Left colon (tissue), 2 donors: ENCODE measurements around the gene ATP1A3. TPM values are rescaled to one million over a fixed set of nuclear protein-coding genes. Genes with fewer than 3 reads are reported as not detected.
"Not testable (repeated sequence)": the region's sequence is repeated elsewhere in the genome, so short reads cannot be mapped to it uniquely, and the experiment has no call there.

Source experiments
- ATAC-seq: fragments of 200-7000 bp; cut with Tn5 transposase; one replicate; pipeline ENCODE4 v1.9.1; 2020; ENCODE audit warnings: mild to moderate bottlenecking, moderate library complexity
- DNase-seq, 2 donors: peaks; one replicate each; pipeline ENCODE4 v3.0.0-alpha.2; 2020
- intact Hi-C, 2 donors: fragments of 100-400 bp; cut with DNase I in 1 of 2; cut with micrococcal nuclease in 1 of 2; formaldehyde crosslinking; loops; one replicate each; pipeline versions ENCODE4 v1.11.2 to v1.14.0; 2022; cut with DNase I, micrococcal nuclease
- long read RNA-seq: library from polyadenylated mRNA; unstranded; transcript quantifications from one replicate; pipeline ENCODE4 v2.0.0, GENCODE V29; 2021
- total RNA-seq, 2 donors: library from RNA; stranded (reverse); fragmentation: NEBNext Ultra II Directional; extraction: Animal tissue kit (Norgen Biotek cat#: 25700); gene quantifications; one replicate each; pipeline ENCODE4 v1.2.1, GENCODE V29; 2021
- donor health status: DM: no; HTN: no; CAD: no.
- donor health status: DM: yes; HTN: yes; CAD: no.

ATP1A3 gene
- 1 to 10 TPM; 1.2 to 1.6 TPM for total RNA-seq
- long read RNA-seq: 0 reads

GRCh38 chr19:41993612-41994483 is at the start of gene ATP1A3:
Gene ATP1A3, minus strand, starts transcription at chr19:41994230. Its CDS starts 154 bp downstream, at chr19:41994076.
- peak; percentile 90 for ATAC-seq

GRCh38 chr19:42042455-42043170 is 48.6 kb upstream of the ATP1A3 start:
- no peak for ATAC-seq
- intact Hi-C loops: no loop called here
- no peak for DNase-seq

More at GRCh38 chr19:41993612-41994483, at the start of gene ATP1A3:
- intact Hi-C loops: no loop called here
- peak in 1 of 2 donors; percentile 58 for DNase-seq

- ATAC-seq, DNase-seq, intact Hi-C loops: not testable (repeated sequence)
Observed at GRCh38 chr19:42040491-42040890, 46.5 kb upstream of the ATP1A3 start.

GRCh38 chr19:42040031-42040430 is 46.0 kb upstream of the ATP1A3 start:
- ATAC-seq: no peak
- intact Hi-C loops: no loop called here

DNA sequence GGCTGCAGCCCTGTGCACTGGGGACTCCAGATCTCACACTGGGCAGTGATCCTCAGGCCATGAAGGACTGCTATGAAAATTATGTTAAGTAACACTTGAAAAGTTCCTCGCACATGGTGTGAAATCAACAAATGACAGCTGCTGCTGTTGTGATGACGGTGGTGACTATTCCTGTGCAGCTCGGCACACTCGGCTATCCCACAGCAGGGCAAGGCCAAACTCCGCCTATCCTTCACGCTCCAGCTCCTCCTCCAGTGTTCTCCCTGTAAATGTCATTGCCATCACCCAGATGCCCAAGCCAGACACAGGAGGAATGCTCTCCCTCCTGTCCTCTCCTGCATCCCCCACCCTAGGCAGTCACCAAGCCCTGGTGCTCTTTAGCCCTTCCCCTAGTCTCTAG is 44.6 kb upstream of the ATP1A3 start:
- intact Hi-C loops: no loop called here
- no peak for ATAC-seq
- DNase-seq: no peak

More at GRCh38 chr19:42040031-42040430, 46.0 kb upstream of the ATP1A3 start:
- DNase-seq: no peak

GRCh38 chr19:42037649-42038048 is 43.6 kb upstream of the ATP1A3 start:
- intact Hi-C loops: no loop called here
- no peak for DNase-seq
- no peak for ATAC-seq

DNA sequence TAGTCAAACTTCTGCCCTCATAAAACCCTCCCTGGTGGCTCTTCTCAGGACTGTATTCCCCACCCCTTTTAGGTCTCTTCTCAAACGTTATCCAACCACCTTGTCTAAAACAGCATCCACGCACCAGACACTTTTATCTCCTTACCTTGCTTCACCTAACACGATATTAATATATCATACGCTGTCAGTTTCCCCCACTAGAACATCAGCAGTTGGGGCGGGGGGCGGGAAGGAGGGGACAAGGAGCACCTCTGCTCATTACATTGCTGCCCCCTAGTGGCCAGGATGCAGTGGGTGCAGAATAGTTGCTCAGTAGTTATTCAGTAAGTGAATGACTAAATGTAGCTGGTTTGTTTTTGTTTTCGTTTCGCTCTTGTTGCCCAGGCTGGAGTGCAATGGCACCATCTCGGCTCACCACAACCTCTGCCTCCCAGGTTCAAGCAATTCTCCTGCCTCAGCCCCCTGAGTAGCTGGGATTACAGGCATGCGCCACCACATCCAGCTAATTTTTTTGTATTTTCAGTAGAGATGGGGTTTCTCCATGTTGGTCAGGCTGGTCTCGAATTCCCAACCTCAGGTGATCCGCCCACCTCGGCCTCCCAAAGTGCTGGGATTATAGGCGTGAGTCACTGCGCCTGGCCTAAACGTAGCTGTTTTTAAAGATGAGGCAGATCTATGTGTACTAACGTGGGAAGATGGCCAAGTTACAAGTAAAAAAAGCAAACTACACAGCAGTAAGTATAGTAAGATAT is 40.8 kb upstream of the ATP1A3 start:
- ATAC-seq (peak; percentile 70), DNase-seq (peak; percentile 38 to 51)
- intact Hi-C loops: not testable (repeated sequence)

GRCh38 chr19:42033413-42033812 is 39.4 kb upstream of the ATP1A3 start:
- DNase-seq (no peak), ATAC-seq (no peak)
- intact Hi-C loops: no loop called here

DNA sequence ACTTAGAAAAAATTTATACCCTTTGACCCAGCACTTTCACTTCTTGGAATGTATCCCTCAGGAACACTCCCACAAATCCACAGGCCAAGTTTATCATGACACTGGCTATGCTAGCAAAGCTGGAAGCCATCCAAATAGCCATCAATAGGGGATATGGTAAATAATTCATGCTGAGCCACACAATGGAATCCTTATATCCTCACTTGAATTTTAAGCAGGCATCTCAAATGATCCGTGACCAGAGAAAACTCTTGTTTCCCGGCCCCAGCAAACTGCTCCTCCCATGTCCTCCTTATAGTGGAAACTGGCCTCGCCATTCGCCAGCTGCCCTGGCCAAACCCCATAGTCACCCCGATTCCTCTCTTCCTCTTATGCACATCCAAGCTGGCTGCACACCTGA is 38.4 kb upstream of the ATP1A3 start:
- ATAC-seq (no peak), DNase-seq (no peak)
- intact Hi-C loops: no loop called here

DNA sequence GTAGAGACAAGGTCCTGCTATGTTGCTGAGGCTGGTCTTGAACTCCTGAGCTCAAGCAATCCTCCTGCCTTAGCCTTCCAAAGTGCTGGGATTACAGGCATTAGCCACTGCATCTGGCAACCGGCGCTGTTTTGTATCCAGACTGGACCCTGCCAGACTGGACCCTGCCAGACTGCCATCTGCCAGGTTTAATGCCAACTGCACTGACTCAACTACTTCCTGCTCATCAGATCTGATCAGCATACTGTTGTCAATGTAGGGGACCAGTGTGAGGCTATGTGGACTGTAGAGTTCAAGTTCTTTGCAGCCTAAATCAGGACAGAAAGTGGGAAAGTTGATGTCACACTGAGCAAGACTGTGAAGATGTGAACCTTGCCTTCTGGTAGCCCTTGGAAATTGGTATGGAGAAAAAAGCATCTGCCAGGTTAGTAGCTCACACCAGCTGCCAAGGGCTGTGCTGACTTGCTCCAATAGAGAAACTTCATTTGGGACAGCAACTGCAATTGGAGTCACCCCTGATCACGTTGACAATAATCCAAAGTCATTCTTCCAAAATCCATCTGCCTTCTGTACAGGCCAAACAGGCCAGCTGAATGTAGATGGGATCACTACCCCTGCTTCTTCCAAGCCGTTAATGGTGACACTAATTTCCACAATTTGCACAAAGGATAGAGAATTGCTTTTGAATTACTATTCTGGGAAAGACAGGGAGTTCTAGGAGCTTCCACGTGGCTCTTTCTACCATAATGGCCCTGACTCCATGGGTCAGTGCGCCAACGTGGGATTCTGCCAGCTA is 36.8 kb upstream of the ATP1A3 start:
- no peak for ATAC-seq
- intact Hi-C loops: no loop called here
- DNase-seq: no peak

DNA sequence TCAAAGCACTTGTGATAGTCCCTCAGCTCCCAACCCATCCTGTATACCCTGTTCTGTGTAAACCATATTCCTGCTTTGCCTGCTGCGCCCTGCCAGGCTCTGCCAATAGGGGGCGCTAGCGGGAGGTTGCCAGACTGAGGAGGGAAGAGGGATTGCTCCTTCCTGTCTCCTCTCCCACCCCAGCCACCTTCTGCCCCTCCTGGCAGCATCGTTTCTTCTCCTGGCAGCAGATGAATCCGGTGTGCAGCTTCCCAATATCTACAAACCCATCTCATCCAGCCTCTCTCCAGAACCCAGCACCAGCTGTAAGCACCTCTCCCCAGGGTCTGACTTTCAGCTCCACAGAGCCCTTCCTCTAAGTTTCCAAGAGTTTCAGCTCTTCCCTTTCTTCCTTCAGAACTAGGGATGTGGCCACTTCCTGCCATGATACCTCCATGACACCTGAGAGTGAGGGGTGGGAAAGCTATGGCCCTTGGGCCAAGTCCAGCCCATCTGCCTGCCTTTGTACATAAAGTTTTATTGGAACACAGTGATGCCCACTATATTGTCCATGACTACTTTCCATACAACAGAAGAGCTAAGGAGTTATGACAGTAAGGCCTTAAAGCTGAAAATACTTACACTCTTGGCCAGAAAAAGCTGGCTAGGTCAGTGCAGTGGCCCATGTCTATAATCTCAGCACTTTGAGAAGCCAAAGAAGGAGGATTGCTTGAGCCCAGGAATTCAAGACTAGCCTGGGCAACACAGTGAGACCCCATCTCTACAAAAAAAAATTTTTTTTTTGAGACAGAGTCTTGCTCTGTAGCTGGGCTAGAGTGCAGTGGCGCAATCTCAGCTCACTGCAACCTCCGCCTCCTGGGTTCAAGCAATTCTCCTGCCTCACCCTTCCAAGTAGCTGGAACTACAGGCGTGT is 34.5 kb upstream of the ATP1A3 start:
- no peak for ATAC-seq
- DNase-seq: peak in 1 of 2 donors; percentile 7
- intact Hi-C loops: no loop called here

DNA sequence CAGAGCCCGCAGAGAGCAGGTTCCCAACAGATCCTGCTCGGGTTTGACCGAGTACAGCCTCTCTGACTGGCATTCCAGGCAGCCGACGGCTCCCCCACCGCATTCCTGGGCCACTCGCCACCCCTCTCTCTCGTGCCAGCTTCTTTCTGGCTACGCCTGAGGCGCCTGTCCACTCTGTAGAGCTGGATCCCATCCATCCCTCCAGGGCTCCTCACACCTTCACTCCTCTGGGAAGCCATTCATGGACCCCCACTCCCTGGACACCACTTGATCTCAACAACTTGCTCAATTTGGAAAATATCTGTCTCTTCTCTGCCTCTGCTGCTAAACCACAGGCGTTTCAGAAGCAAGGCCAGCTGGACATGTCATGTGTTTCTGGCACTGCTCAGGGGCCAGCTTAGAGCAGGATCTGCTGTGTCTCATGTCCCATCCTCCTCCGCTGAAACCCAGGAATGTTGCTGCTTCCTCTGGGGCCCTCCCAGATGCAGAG is 30.6 kb upstream of the ATP1A3 start:
- intact Hi-C loops: no loop called here
- ATAC-seq: no peak
- DNase-seq: peak in 1 of 2 donors; percentile 6

- DNase-seq: no peak
- intact Hi-C loops: no loop called here
- no peak for ATAC-seq
Observed at GRCh38 chr19:42023943-42024260, 29.9 kb upstream of the ATP1A3 start.

DNA sequence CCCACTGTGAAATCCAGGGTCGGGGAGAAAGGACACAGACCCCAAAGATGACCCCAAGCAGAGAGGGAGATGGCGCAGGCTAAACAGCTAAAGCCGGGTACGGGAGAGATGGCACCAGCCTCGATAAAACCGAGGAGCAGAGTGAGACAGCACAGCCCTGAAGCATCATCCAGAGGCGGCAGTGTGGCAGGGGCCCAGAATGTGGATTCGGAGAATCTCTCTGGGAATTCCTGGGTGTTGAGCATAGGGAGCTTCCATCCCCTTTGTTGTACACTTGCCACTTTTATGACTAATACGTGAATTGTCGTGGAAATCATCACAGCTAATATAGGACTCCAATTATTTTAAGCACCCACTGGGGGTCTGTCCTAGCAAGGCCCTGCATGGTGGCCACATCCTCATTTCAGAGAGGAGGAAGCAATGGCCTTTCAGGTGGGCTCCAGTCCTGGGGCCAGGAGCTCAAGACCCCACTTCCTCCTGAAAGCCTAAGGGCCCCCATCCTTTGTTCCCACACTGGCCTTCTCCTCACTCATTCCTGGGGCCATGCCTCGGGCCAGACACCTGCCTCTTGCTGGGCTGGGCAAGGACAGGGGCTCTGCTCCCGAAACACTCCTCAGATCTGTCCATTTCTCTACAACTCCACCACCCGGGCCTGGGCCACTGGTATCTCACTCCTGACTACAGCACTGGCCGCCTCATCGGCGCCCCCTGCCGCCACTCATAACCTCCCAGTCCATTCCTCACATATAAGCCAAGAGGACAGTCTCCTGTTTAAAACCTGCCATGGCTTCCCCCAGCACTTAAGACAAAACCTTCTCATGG is 29.3 kb upstream of the ATP1A3 start:
- peak in 1 of 2 donors; percentile 30 for DNase-seq
- intact Hi-C loops: no loop called here
- no peak for ATAC-seq

- no peak for ATAC-seq
- DNase-seq: no peak
- intact Hi-C loops: no loop called here
Observed at GRCh38 chr19:42022616-42023015, 28.6 kb upstream of the ATP1A3 start.

GRCh38 chr19:42021185-42021584 is 27.2 kb upstream of the ATP1A3 start:
- ATAC-seq (no peak), DNase-seq (no peak)
- intact Hi-C loops: no loop called here
